Stimulated activated CD8-positive, alpha-beta memory T cell treated with anti-CD3 and anti-CD28 coated beads, Interleukin-4, amount 100 ng/mL, for 48 hours (primary cell): ENCODE data around the gene TEX22.

ENCODE experiments used
- DNase-seq: peaks from one replicate; pipeline ENCODE4 v3.0.0-alpha.2; 2020

The TEX22 gene

DNA sequence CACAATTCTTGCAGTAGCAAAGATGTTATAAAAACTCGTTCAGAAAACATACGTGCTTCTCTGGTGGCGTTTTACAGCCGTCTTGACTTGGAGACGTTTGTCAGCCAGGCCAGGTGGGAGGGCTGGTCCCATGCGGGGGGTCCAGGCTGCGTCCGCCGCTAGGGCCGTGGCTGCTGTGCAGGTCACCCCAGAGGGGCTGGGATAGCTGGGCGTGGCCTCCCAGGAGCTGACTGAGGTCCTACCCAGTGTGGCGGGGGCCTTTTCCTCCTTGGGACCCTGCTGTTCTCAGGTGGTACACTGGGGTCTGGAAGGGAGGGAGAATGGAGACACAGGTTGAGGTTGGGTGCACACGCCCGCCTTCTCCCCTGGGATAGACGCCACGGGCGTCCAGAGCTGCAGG lies 46.5 kb downstream of the TEX22 start:
- no peak for DNase-seq

DNA sequence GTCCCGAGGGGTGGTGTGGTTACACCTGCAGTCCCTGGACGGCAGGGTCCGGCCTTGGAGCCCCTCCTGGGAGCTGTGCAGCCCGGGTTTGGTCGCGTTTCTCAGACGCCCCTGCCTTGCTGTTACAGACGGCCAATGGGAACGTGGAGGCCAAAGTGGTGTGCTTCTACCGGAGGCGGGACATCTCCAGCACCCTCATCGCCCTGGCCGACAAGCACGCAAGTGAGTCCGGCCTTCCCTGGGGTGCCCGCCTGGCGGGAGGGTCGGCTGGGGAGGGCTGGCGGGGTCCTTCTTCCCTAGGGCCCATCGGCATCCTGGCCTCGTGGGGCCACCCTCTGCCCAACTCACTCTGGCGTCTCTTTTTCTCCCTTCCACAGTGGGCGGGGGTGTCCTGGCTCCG lies 47.0 kb downstream of the TEX22 start:
- no peak for DNase-seq

DNA sequence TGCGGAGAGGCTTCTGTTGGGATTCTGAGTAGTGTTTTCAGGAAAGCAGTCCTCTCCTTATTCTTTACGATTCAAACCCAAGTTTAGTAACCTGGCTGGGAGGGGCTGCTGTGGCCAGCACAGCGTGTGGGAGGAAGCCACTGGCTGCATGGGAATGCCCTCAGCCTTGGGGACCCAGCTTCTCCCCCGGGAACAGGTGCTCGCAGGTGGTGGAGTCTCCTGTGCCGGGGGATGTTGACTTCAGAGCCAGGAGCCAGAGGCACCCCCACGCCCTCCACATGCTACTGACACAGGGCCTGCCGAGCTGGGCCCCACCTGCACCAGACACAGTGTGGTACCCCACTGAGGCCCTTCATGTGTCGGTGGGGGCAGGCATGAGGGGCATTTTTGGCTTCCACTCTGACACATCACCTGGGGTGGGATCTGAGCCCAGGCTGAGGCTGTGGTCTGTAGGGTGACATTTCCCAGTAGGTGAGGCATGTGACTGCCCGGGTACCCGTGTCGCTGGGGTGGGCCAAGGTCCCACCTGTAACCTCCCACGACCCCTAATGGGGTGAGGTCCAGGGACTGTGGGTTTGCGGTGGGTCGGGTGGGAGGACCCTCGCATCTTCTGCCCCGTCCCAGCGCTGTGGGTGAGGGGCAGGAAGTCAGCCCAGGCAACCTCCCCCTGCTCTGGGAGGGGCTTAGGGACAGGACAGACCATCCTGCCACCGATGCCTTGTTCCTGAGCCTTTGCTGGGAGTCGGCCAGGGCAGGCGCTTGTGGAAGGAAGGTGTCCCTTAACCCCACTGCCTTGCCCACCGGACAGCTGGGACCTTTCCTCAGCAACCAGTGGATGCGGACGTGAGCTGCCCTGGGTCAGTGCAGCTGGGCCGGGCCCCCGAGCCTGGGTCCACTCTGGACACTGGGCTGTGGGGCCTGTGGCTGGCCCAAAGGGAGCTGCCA lies 47.8 kb downstream of the TEX22 start:
- no peak for DNase-seq

DNA sequence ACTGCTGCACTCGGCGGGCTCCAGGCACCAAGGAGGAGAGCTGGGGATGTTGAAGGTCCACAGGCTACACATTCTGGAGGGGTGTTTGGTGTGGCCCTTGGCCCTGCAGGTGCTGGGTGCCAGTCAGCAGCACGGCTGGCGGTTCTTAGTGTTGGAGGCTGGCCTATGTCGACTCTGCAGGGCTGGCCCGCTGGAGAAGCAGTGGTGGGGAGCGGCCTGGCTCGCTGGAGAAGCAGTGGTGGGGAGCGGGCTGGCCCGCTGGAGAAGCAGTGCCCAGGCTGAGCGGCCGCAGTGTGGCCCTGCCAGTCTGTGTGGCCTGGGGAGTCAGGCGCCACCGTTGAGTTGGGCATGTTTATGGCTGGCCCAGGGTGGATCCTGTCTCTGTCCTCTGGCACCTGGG lies 48.6 kb downstream of the TEX22 start:
- DNase-seq = no peak

DNA sequence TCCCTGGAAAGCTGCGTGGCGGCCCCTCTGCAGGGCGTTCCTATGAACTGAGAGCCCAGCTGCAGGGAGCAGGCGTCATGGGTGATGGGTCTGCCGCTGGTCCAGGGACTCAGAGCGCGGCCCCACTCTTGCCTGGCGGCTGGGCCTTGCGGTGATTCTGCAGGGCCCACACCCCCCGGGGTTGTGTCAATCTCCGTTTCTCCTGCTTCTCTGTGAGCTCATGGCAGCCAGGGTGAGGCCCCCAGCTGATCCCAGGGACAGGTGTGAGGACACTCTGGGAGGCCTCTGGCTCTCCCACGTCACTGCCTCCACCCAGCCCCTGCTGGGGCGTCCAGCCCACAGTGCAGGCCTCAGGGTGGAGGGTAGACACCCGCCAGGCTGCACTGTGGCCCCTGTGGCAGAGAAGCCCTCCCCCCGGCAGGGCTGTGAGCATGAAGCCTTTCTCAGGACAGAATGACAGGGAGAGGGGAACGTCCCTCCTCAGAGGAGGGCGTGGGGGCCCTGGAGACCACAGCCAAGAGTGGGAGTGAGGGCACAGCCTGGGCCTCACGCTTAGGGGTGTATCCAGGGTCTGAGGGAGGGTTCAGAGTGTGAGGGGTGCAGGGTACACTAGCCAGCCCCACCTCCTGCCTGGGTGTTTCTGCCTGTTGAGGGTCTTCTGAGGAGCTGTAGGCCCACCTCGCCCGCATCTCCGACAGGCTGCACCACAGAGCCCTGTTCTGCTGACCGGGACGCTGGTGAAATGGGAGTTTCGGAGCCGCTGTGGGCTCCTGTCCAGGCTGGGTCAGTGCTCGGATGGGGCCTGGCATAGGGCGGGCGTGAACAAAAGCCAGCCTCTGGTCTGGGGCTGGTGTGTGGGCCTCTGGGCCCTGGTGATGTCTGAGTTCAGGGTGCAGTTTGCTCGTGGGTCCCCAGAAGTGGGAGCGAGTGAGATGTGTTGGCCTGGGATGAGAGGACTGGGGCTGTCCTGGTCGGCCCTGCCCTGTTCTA lies 49.6 kb downstream of the TEX22 start:
- DNase-seq = no peak

DNA sequence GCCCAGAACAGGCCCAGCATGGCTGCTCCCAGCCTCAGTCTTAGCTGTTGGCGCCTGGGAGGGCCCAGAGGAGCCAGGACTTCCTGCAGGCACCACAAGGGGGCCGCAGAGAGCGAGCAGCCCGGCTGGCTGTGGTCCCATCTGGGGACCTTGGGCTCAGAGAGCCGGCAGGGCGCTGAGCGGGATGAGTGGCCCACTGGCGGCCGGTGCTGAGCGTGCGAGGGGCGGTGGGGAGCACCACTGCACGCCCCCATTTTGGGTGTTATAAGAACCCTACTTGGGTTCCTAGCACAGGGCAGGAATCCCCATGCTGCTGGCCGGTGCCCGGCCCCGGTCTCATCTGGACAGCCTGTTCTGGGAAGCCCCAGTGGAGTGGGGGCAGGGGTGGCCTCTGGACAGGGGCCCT lies 50.4 kb downstream of the TEX22 start:
- peak; percentile 80 for DNase-seq

DNA sequence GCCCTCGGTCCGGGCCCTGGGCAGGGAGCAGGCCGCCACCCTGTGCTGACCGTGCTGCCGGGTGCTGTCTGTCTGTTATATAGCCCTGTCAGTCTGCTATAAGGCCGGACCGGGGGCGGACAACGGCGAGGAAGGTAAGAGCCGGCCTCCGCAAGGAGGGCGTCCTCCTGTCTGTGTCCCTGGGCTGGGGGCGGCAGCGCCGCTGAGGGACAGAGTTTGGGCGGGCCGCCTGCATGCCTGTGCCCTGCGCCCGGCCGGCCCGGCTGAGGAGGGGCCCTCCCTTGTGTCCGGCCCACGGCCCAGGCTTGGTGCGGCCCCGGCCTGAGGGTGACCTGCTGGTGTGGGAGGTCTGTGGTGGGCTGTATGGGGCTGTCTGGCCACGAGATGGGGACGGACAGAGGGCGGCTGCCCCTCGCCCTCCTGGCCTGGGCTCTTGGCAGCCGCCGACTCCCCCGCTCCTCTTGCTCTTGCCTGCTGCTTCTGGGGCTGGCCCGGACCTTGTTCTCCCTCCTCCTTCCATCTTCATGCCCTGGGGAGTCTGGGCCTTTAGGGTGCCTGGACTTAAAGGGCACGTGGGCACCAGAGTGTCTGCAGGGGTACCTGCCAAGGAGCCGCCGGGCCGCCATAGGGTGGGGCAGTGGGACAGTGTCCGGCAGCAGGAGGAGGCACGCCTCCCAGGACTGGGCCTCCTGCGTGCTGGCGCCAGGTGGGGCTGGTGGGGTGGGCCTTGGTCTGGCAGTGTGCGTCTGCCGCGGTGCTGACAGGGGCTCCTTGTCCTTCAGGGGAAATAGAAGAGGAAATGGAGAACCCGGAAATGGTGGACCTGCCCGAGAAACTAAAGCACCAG lies 51.2 kb downstream of the TEX22 start:
- DNase-seq = no peak

DNA sequence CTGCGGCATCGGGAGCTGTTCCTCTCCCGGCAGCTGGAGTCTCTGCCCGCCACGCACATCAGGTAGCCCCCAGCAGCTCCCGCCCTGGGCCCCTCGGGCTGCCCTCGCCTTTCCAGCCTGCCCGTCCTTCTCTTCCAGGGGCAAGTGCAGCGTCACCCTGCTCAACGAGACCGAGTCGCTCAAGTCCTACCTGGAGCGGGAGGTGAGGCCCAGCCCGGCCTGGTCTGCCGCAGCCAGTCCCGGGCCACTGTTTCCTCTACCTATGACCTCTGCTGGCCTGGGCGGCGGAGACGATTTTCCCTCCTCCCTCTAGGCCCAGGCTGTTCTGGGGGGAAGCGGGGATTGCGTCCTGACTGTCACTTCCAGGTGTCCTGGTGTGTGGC lies 51.8 kb downstream of the TEX22 start:
- DNase-seq = no peak

DNA sequence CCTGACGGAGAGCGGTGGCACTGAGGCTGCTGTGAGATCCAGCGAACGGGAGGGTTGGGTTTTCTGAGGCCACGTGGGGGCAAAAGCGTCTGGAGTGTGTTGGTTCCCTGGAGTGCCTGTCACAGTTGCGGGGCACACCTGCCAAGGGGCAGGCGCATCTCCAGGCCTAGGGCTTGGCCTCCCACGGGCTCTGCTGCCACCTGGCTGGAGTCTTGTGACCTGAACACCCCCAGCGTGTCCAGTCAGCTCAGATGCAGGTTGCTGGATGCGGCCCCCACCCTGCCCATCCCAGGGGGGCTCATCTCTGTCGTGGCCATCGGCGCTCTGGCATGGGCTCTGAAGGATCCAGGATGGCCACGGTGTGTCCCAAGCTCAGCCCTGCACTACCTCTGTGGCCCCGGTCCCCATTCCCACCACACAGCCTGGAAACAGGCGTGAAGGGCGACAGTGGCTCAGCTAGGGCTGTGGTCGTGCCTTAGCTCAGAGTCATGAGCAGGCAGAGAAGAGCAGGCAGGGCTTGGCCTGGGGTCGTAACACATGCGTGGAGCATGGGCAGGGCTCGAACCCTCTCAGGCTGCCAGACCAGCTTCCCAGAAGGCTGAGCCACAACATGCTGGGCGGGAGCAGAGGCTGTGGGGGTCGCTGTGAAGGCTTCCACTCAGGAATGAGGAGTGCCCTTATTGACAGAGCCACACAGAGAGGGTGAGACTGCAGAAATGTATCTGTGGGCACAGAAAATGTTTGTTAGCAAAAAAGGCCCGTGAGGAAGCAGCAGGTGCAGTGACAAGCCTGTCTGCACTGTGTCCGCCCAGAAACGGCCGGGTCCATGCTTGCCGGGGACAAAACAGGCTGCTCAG lies 52.8 kb downstream of the TEX22 start:
- DNase-seq = no peak

DNA sequence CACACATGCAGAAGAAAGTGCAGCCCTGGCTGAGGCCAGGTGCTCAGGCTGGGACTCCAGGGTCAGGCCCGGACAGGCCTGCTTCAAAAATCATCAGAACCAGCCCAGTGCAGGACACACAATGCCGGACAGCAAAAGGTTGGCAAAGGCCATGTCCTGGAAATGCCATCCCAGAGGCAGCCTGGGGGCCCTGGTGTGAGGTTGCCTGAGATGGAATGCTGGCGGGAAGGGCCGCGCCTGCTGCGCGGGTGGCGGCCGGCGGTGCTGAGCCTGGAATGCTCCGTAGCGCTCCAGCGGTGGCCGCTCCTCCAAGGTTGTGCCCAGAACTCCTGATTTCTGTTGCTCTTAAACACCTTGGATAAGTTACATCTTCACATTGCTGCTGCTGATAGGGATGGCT lies 54.6 kb downstream of the TEX22 start:
- no peak for DNase-seq

DNA sequence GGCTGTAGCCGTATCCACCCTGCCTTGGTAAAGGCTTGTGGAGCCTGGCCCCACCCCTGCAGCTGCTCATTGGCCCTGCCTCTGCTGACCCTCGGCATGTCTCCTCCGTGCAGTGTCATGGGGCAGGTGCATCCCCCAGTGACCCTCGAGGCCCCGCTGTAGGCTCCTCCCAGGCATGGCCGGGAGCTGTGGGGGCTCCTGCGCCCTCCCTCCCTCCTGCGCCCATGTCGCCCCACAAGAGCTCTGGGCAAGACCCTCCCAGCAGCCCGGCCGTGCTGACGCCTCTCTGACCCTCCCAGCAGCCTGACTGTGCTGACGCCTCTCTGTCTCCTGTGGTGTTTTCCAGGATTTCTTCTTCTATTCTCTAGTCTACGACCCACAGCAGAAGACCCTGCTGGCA lies 55.5 kb downstream of the TEX22 start:
- no peak for DNase-seq

DNA sequence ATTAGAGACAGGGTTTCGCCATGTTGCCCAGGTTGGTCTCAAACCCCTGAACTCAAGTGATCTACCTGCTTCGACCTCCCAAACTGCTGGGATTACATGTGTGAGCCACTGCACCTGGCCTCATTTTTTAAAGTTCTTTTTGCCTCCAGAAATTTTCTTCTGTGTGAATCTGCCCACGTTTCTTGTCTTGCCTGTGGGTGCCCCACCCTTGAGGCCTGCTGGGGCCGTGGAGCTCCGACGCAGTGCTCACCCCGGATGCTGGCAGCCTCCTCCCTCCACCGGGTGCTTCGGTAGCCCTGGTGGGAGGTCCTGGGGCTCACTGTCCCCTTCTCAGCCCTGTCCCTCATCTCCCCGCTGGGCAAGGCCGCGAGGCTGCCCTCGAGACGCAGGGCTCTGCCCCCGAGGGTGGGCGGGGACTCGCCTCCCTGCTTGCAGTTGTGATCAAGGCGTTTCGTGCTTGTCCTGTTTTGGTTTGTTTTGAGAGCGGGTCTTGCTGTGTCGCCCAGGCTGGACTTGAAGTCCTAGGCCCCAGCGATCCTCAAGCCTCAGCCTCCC lies 56.8 kb downstream of the TEX22 start:
- DNase-seq = no peak

DNA sequence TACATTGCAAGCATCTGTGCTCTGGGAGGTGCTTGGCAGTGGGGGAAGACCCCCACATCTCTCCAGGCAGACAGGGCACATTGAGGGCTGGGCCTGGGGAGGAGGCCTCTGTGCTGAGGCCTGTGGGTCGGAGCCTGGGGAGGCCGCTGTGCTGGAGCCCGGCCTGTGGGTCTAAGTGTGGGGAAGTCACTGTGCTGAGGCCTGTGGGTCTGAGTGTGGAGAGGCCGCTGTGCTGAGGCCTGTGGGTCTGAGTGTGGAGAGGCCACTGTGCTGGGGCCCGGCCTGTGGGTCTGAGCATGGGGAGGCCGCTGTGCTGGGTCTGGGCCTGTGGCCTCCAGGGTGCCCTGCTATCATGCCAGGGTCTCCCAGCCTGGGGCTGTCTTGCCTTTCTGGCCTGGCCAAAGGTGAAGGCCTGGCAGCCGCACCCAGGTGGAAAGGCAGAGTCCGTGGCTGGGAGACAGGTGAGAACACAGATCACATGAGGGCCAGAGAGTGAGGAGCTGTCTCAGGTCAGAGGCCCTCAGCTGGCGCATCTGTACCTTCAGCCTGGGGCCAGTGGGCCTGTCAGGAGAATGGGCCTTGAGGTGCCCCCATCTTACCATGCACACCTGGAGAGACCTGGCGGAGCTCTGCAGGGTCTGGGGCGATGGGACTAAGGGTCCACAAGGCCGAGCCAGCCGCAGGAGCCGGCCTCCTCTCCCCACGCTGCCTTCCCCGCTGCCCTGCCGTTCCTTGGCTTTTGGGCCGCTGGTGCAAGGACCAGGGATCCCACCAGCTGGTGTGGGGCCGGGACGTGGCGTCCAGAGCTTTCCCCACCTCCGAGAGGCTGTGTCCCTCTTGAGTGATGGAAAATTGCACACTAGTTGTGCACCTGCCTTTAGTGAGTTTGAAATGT lies 57.7 kb downstream of the TEX22 start:
- no peak for DNase-seq

DNA sequence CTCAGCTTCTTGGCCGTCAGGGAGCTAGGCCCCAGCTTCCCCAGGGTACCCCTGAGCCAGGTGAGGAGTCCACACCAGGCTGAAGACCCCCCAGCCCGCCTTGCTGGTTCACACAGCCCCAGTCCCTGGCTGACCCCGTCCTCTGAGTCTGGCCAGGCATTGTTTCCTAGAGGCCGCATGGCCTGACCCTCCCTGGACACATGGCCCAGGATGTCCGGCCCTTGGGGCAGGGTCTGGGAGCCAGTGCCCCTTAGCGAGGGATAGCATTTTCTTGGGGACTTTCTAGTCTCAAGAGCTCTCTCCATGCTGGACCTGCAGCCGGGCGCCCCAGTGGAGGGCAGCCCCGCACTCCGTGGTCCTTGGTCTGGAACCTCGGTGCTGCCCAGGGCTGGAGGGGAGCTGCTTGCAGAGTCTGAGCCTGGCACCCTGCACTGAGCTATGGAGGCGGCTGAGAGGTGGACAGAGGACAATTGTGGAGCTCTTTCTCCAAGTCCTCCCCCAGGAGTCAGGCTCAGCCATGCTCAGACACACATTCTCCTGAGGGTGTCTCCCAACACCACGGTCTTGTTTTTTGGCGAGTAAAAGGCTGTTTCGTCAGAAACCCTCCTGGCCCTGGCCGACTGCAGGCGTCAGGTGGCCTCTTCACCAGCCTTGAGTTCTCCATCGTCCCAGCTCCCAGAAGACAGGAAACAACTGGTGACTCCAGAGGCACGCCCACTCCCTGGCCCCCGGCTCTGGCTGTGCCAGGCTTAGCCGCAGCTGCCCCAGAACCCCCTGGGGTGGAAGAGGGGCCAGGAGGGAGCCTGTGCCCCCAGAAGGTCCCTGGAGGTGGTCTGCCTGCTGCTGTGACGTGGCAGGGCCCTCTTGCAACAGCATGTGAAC lies 58.6 kb downstream of the TEX22 start:
- DNase-seq = no peak

DNA sequence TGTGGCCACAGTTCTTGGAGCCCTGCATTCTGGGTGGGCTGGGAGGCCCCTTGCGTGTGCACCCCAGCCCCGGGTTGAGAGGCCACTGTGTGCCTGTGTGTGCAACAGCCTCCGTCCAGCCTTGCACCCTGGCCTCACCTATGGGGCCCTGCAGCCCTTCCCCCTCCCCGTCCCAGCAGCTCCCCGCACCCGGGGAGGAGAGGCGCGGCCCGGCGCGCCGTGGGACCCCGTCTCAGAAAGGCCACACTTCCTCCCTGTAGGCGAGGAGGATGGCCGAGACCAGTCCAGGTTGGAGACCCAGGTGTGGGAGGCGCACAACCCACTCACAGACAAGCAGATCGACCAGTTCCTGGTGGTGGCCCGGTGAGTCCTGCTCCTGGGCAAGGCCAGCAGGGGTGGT lies 59.7 kb downstream of the TEX22 start:
- no peak for DNase-seq

DNA sequence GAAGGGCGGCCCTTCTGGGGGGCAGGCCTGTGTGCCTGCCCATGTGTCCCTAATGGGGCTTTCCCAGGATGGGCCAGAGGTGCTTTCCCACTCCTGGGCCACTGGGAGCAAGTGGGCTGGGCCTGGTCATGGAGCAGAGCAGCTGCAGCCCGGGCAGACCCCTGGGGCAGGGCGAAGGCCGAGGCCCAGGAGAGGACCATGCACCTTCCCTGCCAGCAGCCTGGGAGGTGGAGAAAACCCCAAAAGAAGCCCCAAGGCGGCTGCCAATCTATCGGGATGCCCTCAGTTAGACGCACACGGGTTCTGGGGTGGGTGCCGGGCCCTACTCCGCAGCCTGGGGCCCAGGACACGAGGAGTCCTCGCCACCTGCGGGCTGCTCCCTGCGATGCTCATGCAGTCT lies 60.2 kb downstream of the TEX22 start:
- DNase-seq = no peak

DNA sequence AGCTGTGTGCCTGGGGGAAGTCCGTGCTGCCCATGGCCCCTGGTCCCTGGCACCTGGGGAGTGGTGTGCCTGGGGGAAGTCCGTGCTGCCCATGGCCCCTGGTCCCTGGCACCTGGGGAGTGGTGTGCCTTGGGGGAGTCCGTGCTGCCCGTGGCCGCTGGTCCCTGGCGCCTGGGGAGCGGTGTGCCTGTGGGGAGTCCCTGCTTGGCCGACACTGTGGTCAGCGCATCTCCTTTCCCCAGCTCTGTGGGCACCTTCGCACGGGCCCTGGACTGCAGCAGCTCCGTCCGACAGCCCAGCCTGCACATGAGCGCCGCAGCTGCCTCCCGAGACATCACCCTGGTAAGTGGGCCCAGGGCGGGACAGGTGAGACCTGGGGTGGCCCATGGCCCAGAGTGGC lies 61.8 kb downstream of the TEX22 start:
- DNase-seq = no peak

DNA sequence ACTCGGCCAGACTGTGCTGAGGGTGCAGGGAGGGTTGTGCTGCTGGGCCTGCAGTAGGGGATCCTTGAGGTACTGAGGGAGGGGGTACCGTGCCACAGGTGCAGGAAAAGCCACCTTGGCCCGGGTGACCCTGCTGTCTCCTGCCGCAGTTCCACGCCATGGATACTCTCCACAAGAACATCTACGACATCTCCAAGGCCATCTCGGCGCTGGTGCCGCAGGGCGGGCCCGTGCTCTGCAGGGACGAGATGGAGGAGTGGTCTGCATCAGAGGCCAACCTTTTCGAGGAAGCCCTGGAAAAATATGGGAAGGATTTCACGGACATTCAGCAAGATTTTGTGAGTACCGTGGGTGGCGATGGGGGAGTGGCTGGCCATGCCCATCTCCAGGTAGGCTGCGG lies 62.3 kb downstream of the TEX22 start:
- no peak for DNase-seq

DNA sequence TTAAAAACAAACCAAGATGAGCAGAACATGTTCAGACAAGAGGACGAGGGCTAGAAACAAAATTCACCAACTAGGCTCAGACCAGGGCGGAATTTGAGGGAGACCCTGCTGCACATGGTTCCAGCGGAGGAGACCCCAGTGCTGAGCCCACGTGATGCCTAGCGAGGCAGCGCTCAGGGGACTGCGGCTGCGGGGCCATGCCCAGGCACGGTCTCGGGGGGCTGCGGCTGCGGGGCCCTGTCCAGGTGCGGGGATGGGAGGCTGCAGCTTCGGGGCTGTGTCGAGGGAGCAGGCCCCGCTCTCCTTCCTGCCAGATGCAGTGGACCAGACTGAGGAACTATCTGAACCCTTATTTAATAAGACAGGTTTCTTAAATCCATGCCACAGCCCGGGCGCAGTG lies 63.6 kb downstream of the TEX22 start:
- no peak for DNase-seq
